K562 (cell line): ENCODE measurements around the gene FREM1. TPM values are rescaled to one million over a fixed set of nuclear protein-coding genes. Genes with fewer than 3 reads are reported as not detected.

ENCODE experiments used
- ATAC-seq: fragments of 200-7000 bp; cut with Tn5 transposase; 3 replicates; pipeline ENCODE4 v1.9.1; 2020; ENCODE audit warnings: moderate library complexity
- BruUV-seq: library from RNA; stranded (reverse); fragments of 400-500 nt; replicated peaks from 2 replicates; lab custom pipeline; 2021; lab: Mats Ljungman, UMichigan
- CTCF ChIA-PET: fragments of 300-600 bp; formaldehyde crosslinking; extraction: SDS; loops from one replicate; lab custom pipeline; 2021; ENCODE audit warnings: low intra/inter-chr PET ratio; lab: Yijun Ruan, JAX
- POLR2A ChIA-PET: fragments of 300-600, 350-650 bp; sonication (Branson Sonifier 250); formaldehyde crosslinking; extraction: SDS; loops from one replicate; lab custom pipeline; 2021; ENCODE audit warnings: antibody characterized with exemption, inconsistent platforms; lab: Yijun Ruan, JAX
- DNase-seq, 4 experiments: peaks; one replicate each; pipeline versions ENCODE4 v3.0.0 to v3.0.0-alpha.2; 2011 to 2018; ENCODE audit warnings: low spot score in 3 of 4, mixed read lengths in 3 of 4; ENCODE audit errors: extremely low read depth in 1 of 4
- FAIRE-seq: peaks from 2 replicates; lab custom pipeline; 2011; peaks lifted over from hg19 to GRCh38; lab: Jason Lieb, UNC
- H2AFZ ChIP-seq: 2 replicates; pipeline ENCODE4 v1.6.0; 2011; ENCODE audit warnings: low read depth, low read length, control low read depth, inconsistent platforms
- H3K27ac ChIP-seq: fragments of 200-600 bp; 3 replicates; pipeline ENCODE4 v1.8.0; 2011; ENCODE audit warnings: low read depth, mild to moderate bottlenecking, control low read depth, inconsistent platforms, low read length, moderate library complexity, mixed read lengths; ENCODE audit errors: extremely low read depth
- H3K27me3 ChIP-seq, 2 experiments: fragments of 300-600 bp in 1 of 2; 2 replicates in 1 of 2; 3 replicates in 1 of 2; pipeline versions ENCODE4 v1.6.0 to v1.8.0; 2011; ENCODE audit warnings: inconsistent platforms in 2 of 2, low read length in 2 of 2, mild to moderate bottlenecking in 1 of 2, mixed read lengths in 1 of 2, moderate library complexity in 1 of 2; ENCODE audit not compliant: control insufficient read depth in 2 of 2, insufficient read depth in 2 of 2
- H3K36me3 ChIP-seq: fragments of 300-600 bp; 3 replicates; pipeline ENCODE4 v1.8.0; 2011; ENCODE audit warnings: mild to moderate bottlenecking, low read length, inconsistent platforms; ENCODE audit not compliant: control insufficient read depth, insufficient read depth
- H3K4me1 ChIP-seq, 2 experiments: fragments of 200-600 bp in 1 of 2; replicated peaks in 1 of 2; 2 replicates in 1 of 2; 3 replicates in 1 of 2; pipeline versions ENCODE4 v1.5.1 to v1.8.0; 2011; ENCODE audit warnings: inconsistent platforms in 2 of 2, low read length in 2 of 2, mild to moderate bottlenecking in 1 of 2, mixed read lengths in 1 of 2, moderate library complexity in 1 of 2; ENCODE audit not compliant: control insufficient read depth in 2 of 2, insufficient read depth in 2 of 2
- H3K4me2 ChIP-seq: 2 replicates; pipeline ENCODE4 v1.6.1; 2011; ENCODE audit warnings: low read length, control low read depth, inconsistent platforms, mixed read lengths; ENCODE audit not compliant: insufficient read depth
- H3K4me3 ChIP-seq: fragments of 200-600 bp; sonication (generic), shearing (Covaris generic); 2 replicates; pipeline ENCODE4 v1.5.1; 2016; ENCODE audit warnings: control low read depth, inconsistent platforms
- H3K79me2 ChIP-seq: fragments of 200-600 bp; 3 replicates; pipeline ENCODE4 v1.8.0; 2011; ENCODE audit warnings: low read length, inconsistent platforms; ENCODE audit not compliant: control insufficient read depth, insufficient read depth
- H3K9ac ChIP-seq, 2 experiments: 2 replicates each; pipeline versions ENCODE4 v1.6.0 to v1.6.1; 2011; ENCODE audit warnings: low read depth in 2 of 2, low read length in 2 of 2, control low read depth in 1 of 2, inconsistent platforms in 1 of 2, mild to moderate bottlenecking in 1 of 2, mixed read lengths in 1 of 2; ENCODE audit not compliant: insufficient read depth in 1 of 2
- H3K9me1 ChIP-seq: one replicate; pipeline ENCODE4 v1.6.0; 2011; ENCODE audit warnings: inconsistent platforms, mild to moderate bottlenecking, low read length, moderate library complexity; ENCODE audit not compliant: control insufficient read depth, insufficient read depth
- H3K9me3 ChIP-seq: replicated peaks from 2 replicates; pipeline ENCODE4 v1.5.1; 2011; ENCODE audit warnings: low read depth, low read length, inconsistent platforms; ENCODE audit not compliant: control insufficient read depth, insufficient read depth
- H4K20me1 ChIP-seq: replicated peaks from 2 replicates; pipeline ENCODE4 v1.6.1; 2011; ENCODE audit warnings: low read length, inconsistent platforms, mixed read lengths; ENCODE audit not compliant: control insufficient read depth, insufficient read depth
- ATF3 ChIP-seq, 2 experiments: fragments of 450-650 bp in 1 of 2; sonication (generic) in 1 of 2; formaldehyde crosslinking in 1 of 2; IDR thresholded peaks in 1 of 2; conservative IDR thresholded peaks in 1 of 2; 2 replicates each; pipeline versions ENCODE4 v1.6.1 to v1.8.1; 2016 to 2023; ENCODE audit warnings: mild to moderate bottlenecking in 2 of 2, moderate library complexity in 2 of 2, inconsistent platforms in 1 of 2, missing genetic modification reagents in 1 of 2
- FOSL1 ChIP-seq: fragments of 200-800 bp; sonication (Bioruptor generic); conservative IDR thresholded peaks from 2 replicates; pipeline ENCODE4 v1.6.1; 2016; ENCODE audit warnings: missing genetic modification characterization, missing compliant biosample characterization
- HINFP ChIP-seq: fragments of 450-650 bp; conservative IDR thresholded peaks from 2 replicates; pipeline ENCODE4 v1.6.1; 2016; ENCODE audit warnings: missing genetic modification characterization, low read depth, mild to moderate bottlenecking, control low read depth, missing compliant biosample characterization
- KAT7 ChIP-seq: sonication (generic); formaldehyde crosslinking; IDR thresholded peaks from 2 replicates; pipeline ENCODE4 v1.8.0; 2022; ENCODE audit warnings: missing genetic modification reagents, mild to moderate bottlenecking, borderline replicate concordance
- MEIS2 ChIP-seq: fragments of 450-650 bp; IDR thresholded peaks from 2 replicates; pipeline ENCODE4 v1.6.1; 2014; ENCODE audit warnings: mild to moderate bottlenecking; ENCODE audit not compliant: partially characterized antibody
- NFE2L1 ChIP-seq: fragments of 450-650 bp; IDR thresholded peaks from 2 replicates; pipeline ENCODE4 v1.6.1; 2016; ENCODE audit warnings: missing genetic modification characterization, low read depth, mild to moderate bottlenecking, missing compliant biosample characterization, moderate library complexity, borderline replicate concordance
- SFPQ ChIP-seq: fragments of 200-400 bp; formaldehyde crosslinking; IDR thresholded peaks from 2 replicates; pipeline ENCODE4 v1.6.1; 2017; ENCODE audit warnings: mild to moderate bottlenecking, low read depth, low read length, moderate library complexity
- SRSF1 ChIP-seq: fragments of 200-400 bp; formaldehyde crosslinking; IDR thresholded peaks from 2 replicates; pipeline ENCODE4 v1.6.1; 2017; ENCODE audit warnings: mild to moderate bottlenecking, low read depth, low read length, moderate library complexity
- ZNF655 ChIP-seq: fragments of 250-450 bp; sonication (Bioruptor Pico); IDR thresholded peaks from 2 replicates; pipeline ENCODE4 v1.5.0; 2021
- ZNF830 ChIP-seq: fragments of 250-450 bp; sonication (Bioruptor Pico); IDR thresholded peaks from 2 replicates; pipeline ENCODE4 v1.5.0; 2021; ENCODE audit warnings: mild to moderate bottlenecking
- WGBS: fragments of 100-300 bp; shearing (Covaris generic); methylation state at CpG from one replicate; pipeline ENCODE4 v1.1.6; 2016; ENCODE audit warnings: low coverage, mixed read lengths; ENCODE audit not compliant: insufficient coverage; ENCODE audit errors: missing lambda C conversion rate; 5-methylcytosine and 5-hydroxymethylcytosine counted together
- in situ Hi-C: fragments of 300-500 bp; cut with MboI; formaldehyde crosslinking; loops from 4 replicates; pipeline ENCODE4 v1.15.0; 2018; ENCODE audit warnings: inconsistent platforms, mixed read lengths
- intact Hi-C: fragments of 100-400 bp; cut with micrococcal nuclease; formaldehyde crosslinking; loops from 2 replicates; pipeline ENCODE4 v1.14.2; 2022
- polyA plus RNA-seq, 8 experiments: library from polyadenylated mRNA; depleted of rRNA in 4 of 8; stranded (reverse) in 5 of 8; unstranded in 3 of 8; fragments of >200 nt; fragmentation: Nextera tagmentation in 2 of 8; fragmentation: Illumina TruSeq in 1 of 8; extraction: Ambion mirVana in 2 of 8; extraction: Trizol in 1 of 8; gene quantifications; 2 replicates each; pipeline versions ENCODE4 v1.2.1 to v1.2.3, GENCODE V29; 2011 to 2014; ENCODE audit warnings: inconsistent platforms in 1 of 8, missing spikeins in 1 of 8
- total RNA-seq, 7 experiments: library from RNA; depleted of rRNA in 6 of 7; stranded (reverse); fragments of >200 nt in 6 of 7; fragmentation: Illumina TruSeq in 2 of 7; extraction: Trizol in 2 of 7; gene quantifications; 2 replicates each; pipeline versions ENCODE4 v1.2.1 to v1.2.3, GENCODE V29; 2011 to 2021; ENCODE audit warnings: low replicate concordance in 1 of 7
- TF ChIP-seq, protein P1 (sequence below): fragments of 450-650 bp; formaldehyde crosslinking; IDR thresholded peaks from 2 replicates; pipeline ENCODE4 v1.4.0; 2022; ENCODE audit warnings: missing genetic modification characterization
- TF ChIP-seq, protein P2 (sequence below): fragments of 250-450 bp; sonication (Bioruptor Pico); IDR thresholded peaks from 2 replicates; pipeline ENCODE4 v1.5.0; 2020; ENCODE audit warnings: mild to moderate bottlenecking, borderline replicate concordance

Gene FREM1
- total and polyA plus RNA-seq, 9 of the 15 experiments (the other 6 are each of a cell fraction or from before 2014, with no cell fraction given), result 0.03 to 0.24 (median 0.13) TPM; not detected in 2

- H3K36me3 ChIP-seq, result no peaks in the 10 kb centered on the region
- no peak overlapping the region for H3K4me2 ChIP-seq
- POLR2A ChIA-PET, result no interaction called here
- ATAC-seq, result no peak
- H3K9me3 ChIP-seq, result no peaks in the 10 kb centered on the region
- H3K79me2 ChIP-seq, result no peaks in the 10 kb centered on the region
- H3K9me1 ChIP-seq, result no peaks in the 10 kb centered on the region
- intact Hi-C loops, result no loop called here
- in situ Hi-C loops, result no loop called here
- WGBS, result 11% methylated on average over 1 of the region's 1 CpG
- no peak overlapping the region for H3K4me3 ChIP-seq
- CTCF ChIA-PET, result no interaction called here
- no peaks in the 10 kb centered on the region for H3K27me3 ChIP-seq
- no peak overlapping the region for H2AFZ ChIP-seq
- no peak for FAIRE-seq
- H4K20me1 ChIP-seq, result no peaks in the 10 kb centered on the region
- no peaks in the 10 kb centered on the region for H3K4me1 ChIP-seq
- no peak overlapping the region for H3K27ac ChIP-seq
- no peak for DNase-seq
- no TSS peak for BruUV-seq
- no peak overlapping the region for H3K9ac ChIP-seq
- TF ChIP-seq ZNF830 (CRISPR knock-in tag), result no peak
- TF ChIP-seq ATF3 (IDR thresholded peaks at IDR 0.05), result peak; percentile 45; the same call in 1 of the 2 replicates
- TF ChIP-seq ATF3 (CRISPR knock-in tag; conservative IDR thresholded peaks at IDR 0.05), result no peak
- TF ChIP-seq NFE2L1 (tag), result no peak
- no peak for TF ChIP-seq SRSF1
- peak; percentile 66 for TF ChIP-seq FOSL1
- TF ChIP-seq HINFP (tag), result no peak
- TF ChIP-seq SFPQ, result no peak
- no peak for TF ChIP-seq ZNF655
- no peak for TF ChIP-seq KAT7
- TF ChIP-seq, protein P1, sequence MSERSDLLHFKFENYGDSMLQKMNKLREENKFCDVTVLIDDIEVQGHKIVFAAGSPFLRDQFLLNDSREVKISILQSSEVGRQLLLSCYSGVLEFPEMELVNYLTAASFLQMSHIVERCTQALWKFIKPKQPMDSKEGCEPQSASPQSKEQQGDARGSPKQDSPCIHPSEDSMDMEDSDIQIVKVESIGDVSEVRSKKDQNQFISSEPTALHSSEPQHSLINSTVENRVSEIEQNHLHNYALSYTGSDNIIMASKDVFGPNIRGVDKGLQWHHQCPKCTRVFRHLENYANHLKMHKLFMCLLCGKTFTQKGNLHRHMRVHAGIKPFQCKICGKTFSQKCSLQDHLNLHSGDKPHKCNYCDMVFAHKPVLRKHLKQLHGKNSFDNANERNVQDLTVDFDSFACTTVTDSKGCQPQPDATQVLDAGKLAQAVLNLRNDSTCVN (CRISPR knock-in tag), result no peak
- peak; percentile 60 for TF ChIP-seq MEIS2
- TF ChIP-seq, protein P2, sequence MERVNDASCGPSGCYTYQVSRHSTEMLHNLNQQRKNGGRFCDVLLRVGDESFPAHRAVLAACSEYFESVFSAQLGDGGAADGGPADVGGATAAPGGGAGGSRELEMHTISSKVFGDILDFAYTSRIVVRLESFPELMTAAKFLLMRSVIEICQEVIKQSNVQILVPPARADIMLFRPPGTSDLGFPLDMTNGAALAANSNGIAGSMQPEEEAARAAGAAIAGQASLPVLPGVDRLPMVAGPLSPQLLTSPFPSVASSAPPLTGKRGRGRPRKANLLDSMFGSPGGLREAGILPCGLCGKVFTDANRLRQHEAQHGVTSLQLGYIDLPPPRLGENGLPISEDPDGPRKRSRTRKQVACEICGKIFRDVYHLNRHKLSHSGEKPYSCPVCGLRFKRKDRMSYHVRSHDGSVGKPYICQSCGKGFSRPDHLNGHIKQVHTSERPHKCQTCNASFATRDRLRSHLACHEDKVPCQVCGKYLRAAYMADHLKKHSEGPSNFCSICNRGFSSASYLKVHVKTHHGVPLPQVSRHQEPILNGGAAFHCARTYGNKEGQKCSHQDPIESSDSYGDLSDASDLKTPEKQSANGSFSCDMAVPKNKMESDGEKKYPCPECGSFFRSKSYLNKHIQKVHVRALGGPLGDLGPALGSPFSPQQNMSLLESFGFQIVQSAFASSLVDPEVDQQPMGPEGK, result no peak
These were observed 112.8 kb downstream of the FREM1 start for GRCh38 chr9:14797435-14797834.
